HCT116 (cell line): ENCODE data around the gene SPARC. TPM values are rescaled to one million over a fixed set of nuclear protein-coding genes. Genes with fewer than 3 reads are reported as not detected.

Experiments
- ATAC-seq: fragments of 200-7000 bp; cut with Tn5 transposase; 2 replicates; pipeline ENCODE4 v1.9.1; 2020; ENCODE audit warnings: mild to moderate bottlenecking, moderate library complexity
- BruUV-seq: library from RNA; stranded (reverse); fragments of 400-500 nt; replicated peaks from 2 replicates; lab custom pipeline; 2021; lab: Mats Ljungman, UMichigan
- CTCF ChIA-PET: fragments of 300-600 bp; sonication (Branson Sonifier 250); formaldehyde crosslinking; loops from one replicate; lab custom pipeline; 2021; ENCODE audit warnings: antibody characterized with exemption; lab: Charles Lee
- POLR2A ChIA-PET: fragments of 300-600, 350-600 bp; sonication (Branson Sonifier 250); formaldehyde crosslinking; loops from one replicate; lab custom pipeline; 2021; ENCODE audit warnings: antibody characterized with exemption; lab: Charles Lee
- RAD21 ChIA-PET, 2 experiments: fragments of 300-600 bp; sonication (Branson Sonifier 250); formaldehyde crosslinking; loops; one replicate each; lab custom pipeline; 2023; ENCODE audit warnings: low total read pairs in 2 of 2; ENCODE audit not compliant: uncharacterized antibody in 2 of 2, unreplicated experiment in 2 of 2, low non-redundant PET in 1 of 2; lab: Charles Lee
- DNase-seq: peaks from one replicate; pipeline ENCODE4 v3.0.0-alpha.2; 2010; ENCODE audit warnings: low read depth, low spot score
- H2AFZ ChIP-seq: fragments of 200-600 bp; shearing (Covaris generic), sonication (generic); 2 replicates; pipeline ENCODE4 v1.6.1; 2017; ENCODE audit warnings: low read depth, mixed run types, mixed read lengths, antibody characterized with exemption, low read length; ENCODE audit not compliant: poor library complexity, severe bottlenecking
- H3K27ac ChIP-seq: 2 replicates; pipeline ENCODE4 v1.5.1; 2012; ENCODE audit warnings: low read depth, low read length
- H3K27me3 ChIP-seq: fragments of 200-600 bp; sonication (generic); 2 replicates; pipeline ENCODE4 v1.6.1; 2016; ENCODE audit warnings: mixed run types, low read length, mixed read lengths; ENCODE audit not compliant: insufficient read depth
- H3K36me3 ChIP-seq, 2 experiments: fragments of 200-500 bp in 1 of 2; fragments of 200-600 bp in 1 of 2; sonication (Bioruptor generic) in 1 of 2; sonication (generic) in 1 of 2; 2 replicates each; pipeline versions ENCODE4 v1.5.1 to v1.6.1; 2014 to 2016; ENCODE audit warnings: low read length in 2 of 2, inconsistent platforms in 1 of 2, mixed read lengths in 1 of 2, mixed run types in 1 of 2; ENCODE audit not compliant: insufficient read depth in 2 of 2, control insufficient read depth in 1 of 2
- H3K4me1 ChIP-seq, 2 experiments: fragments of 200-600 bp in 1 of 2; sonication (generic) in 1 of 2; 2 replicates each; pipeline versions ENCODE4 v1.5.1 to v1.6.1; 2012 to 2017; ENCODE audit warnings: low read length in 2 of 2, inconsistent platforms in 1 of 2, mild to moderate bottlenecking in 1 of 2, mixed read lengths in 1 of 2, mixed run types in 1 of 2, moderate library complexity in 1 of 2; ENCODE audit not compliant: insufficient read depth in 2 of 2, control insufficient read depth in 1 of 2
- H3K4me2 ChIP-seq: fragments of 200-600 bp; sonication (generic); 2 replicates; pipeline ENCODE4 v1.6.1; 2017; ENCODE audit warnings: mixed run types, low read length, mixed read lengths
- H3K4me3 ChIP-seq, 2 experiments: fragments of 200-600 bp in 1 of 2; sonication (generic) in 1 of 2; replicated peaks in 1 of 2; 2 replicates each; pipeline ENCODE4 v1.5.1; 2011 to 2016; ENCODE audit warnings: low read length in 2 of 2, control low read depth in 1 of 2, low read depth in 1 of 2, mild to moderate bottlenecking in 1 of 2, mixed read lengths in 1 of 2, mixed run types in 1 of 2
- H3K79me2 ChIP-seq: fragments of 200-600 bp; sonication (generic); 2 replicates; pipeline ENCODE4 v1.6.1; 2017; ENCODE audit warnings: mild to moderate bottlenecking, mixed run types, low read length, moderate library complexity, mixed read lengths; ENCODE audit not compliant: insufficient read depth
- H3K9ac ChIP-seq: fragments of 200-600 bp; sonication (generic); 2 replicates; pipeline ENCODE4 v1.6.1; 2016; ENCODE audit warnings: low read length, mixed read lengths
- H3K9me2 ChIP-seq: fragments of 200-600 bp; sonication (generic), shearing (Covaris generic); 2 replicates; pipeline ENCODE4 v1.6.1; 2017; ENCODE audit warnings: mixed run types, mild to moderate bottlenecking, moderate library complexity; ENCODE audit not compliant: insufficient read depth
- H3K9me3 ChIP-seq, 2 experiments: fragments of 200-500 bp in 1 of 2; fragments of 200-600 bp in 1 of 2; sonication (Bioruptor generic) in 1 of 2; sonication (generic) in 1 of 2; 2 replicates each; pipeline ENCODE4 v1.6.1; 2014 to 2017; ENCODE audit warnings: low read length in 2 of 2, mixed read lengths in 2 of 2, inconsistent platforms in 1 of 2, low read depth in 1 of 2, mild to moderate bottlenecking in 1 of 2, mixed run types in 1 of 2, moderate library complexity in 1 of 2; ENCODE audit not compliant: control insufficient read depth in 1 of 2, insufficient read depth in 1 of 2
- H4K20me1 ChIP-seq: fragments of 200-600 bp; sonication (generic), shearing (Covaris generic); 2 replicates; pipeline ENCODE4 v1.6.1; 2017; ENCODE audit warnings: mixed run types, mild to moderate bottlenecking, moderate library complexity; ENCODE audit not compliant: insufficient read depth
- ATF3 ChIP-seq: IDR thresholded peaks from 2 replicates; pipeline ENCODE4 v1.6.1; 2012
- CBX3 ChIP-seq: IDR thresholded peaks from 2 replicates; pipeline ENCODE4 v1.6.1; 2012; ENCODE audit warnings: low read depth
- CTCF ChIP-seq, 3 experiments: fragments of 200-600 bp in 1 of 3; sonication (generic) in 1 of 3; IDR thresholded peaks in 2 of 3; conservative IDR thresholded peaks in 1 of 3; 2 replicates each; pipeline ENCODE4 v1.5.1; 2012 to 2017; ENCODE audit warnings: low read depth in 2 of 3, low read length in 2 of 3, antibody characterized with exemption in 1 of 3, borderline replicate concordance in 1 of 3, control low read depth in 1 of 3, mild to moderate bottlenecking in 1 of 3, mixed read lengths in 1 of 3, mixed run types in 1 of 3, moderate library complexity in 1 of 3; ENCODE audit not compliant: insufficient read depth in 1 of 3
- EGR1 ChIP-seq: IDR thresholded peaks from 2 replicates; pipeline ENCODE4 v1.6.1; 2012; ENCODE audit warnings: low read depth
- EZH2phosphoT487 ChIP-seq: fragments of 200-600 bp; IDR thresholded peaks from 2 replicates; pipeline ENCODE4 v1.6.1; 2018; ENCODE audit warnings: antibody characterized with exemption, borderline replicate concordance
- FOSL1 ChIP-seq: IDR thresholded peaks from 2 replicates; pipeline ENCODE4 v1.6.1; 2012; ENCODE audit warnings: low read depth
- MAX ChIP-seq: IDR thresholded peaks from 2 replicates; pipeline ENCODE4 v1.6.1; 2012
- POLR2A ChIP-seq: IDR thresholded peaks from 2 replicates; pipeline ENCODE4 v1.7.0; 2011; ENCODE audit warnings: borderline replicate concordance; ENCODE audit not compliant: insufficient read depth, insufficient read length; ENCODE audit errors: extremely low read depth
- POLR2AphosphoS5 ChIP-seq: IDR thresholded peaks from 2 replicates; pipeline ENCODE4 v1.6.1; 2011; ENCODE audit warnings: mild to moderate bottlenecking, low read depth, low read length, moderate library complexity
- SIN3A ChIP-seq: IDR thresholded peaks from 2 replicates; pipeline ENCODE4 v1.6.1; 2012; ENCODE audit warnings: low read depth
- SRF ChIP-seq: IDR thresholded peaks from 2 replicates; pipeline ENCODE4 v1.6.1; 2012; ENCODE audit warnings: low read depth
- TCF7L2 ChIP-seq: IDR thresholded peaks from 2 replicates; pipeline ENCODE4 v1.7.0; 2011; ENCODE audit warnings: borderline replicate concordance, inconsistent platforms; ENCODE audit not compliant: insufficient read depth, insufficient read length; ENCODE audit errors: extremely low read depth
- YY1 ChIP-seq: IDR thresholded peaks from 2 replicates; pipeline ENCODE4 v1.6.1; 2011; ENCODE audit warnings: low read length, low read depth, moderate library complexity, mild to moderate bottlenecking; ENCODE audit not compliant: insufficient replicate concordance; ENCODE audit errors: extremely low read depth
- ZBTB33 ChIP-seq: IDR thresholded peaks from 2 replicates; pipeline ENCODE4 v1.6.1; 2011; ENCODE audit warnings: mild to moderate bottlenecking, low read length, moderate library complexity; ENCODE audit not compliant: insufficient replicate concordance; ENCODE audit errors: extremely low read depth
- intact Hi-C: fragments of 100-400 bp; cut with micrococcal nuclease; formaldehyde crosslinking; loops from 2 replicates; pipeline ENCODE4 v1.10.0; 2022
- total RNA-seq: library from RNA; stranded (reverse); gene quantifications from one replicate; pipeline ENCODE4 v1.2.1, GENCODE V29; 2021; ENCODE audit not compliant: unreplicated experiment

SPARC gene
- total RNA-seq, 1 experiment from 2014 or later = 3.0 TPM

- TF ChIP-seq CTCF (IDR thresholded peaks at IDR 0.05 in 2 of 3, conservative IDR thresholded peaks at IDR 0.05 in 1 of 3; ENCODE audit: borderline replicate concordance in 1 of 3, insufficient read depth in 1 of 3, low read depth in 2 of 3, low read length in 2 of 3) (no peak), POLR2AphosphoS5 (no peak), SIN3A (no peak), FOSL1 (no peak), CBX3 (no peak), TCF7L2 (no peak), SRF (no peak)
Observed at GRCh38 chr5:151633892-151634291, 52.8 kb downstream of the SPARC start (continued).

- no TSS peak for BruUV-seq
- ChIA-PET POLR2A (no interaction called here), CTCF (no interaction called here), RAD21 (no interaction called here)
- H3K4me1 ChIP-seq = peaks cover 2 to 6% of the 10 kb centered on the region in 2 experiments; a peak in 2 of 4 replicates
- no peak overlapping the region for H3K27ac ChIP-seq
- no peak overlapping the region for H3K4me2 ChIP-seq
- no peak overlapping the region for H3K4me3 ChIP-seq
- no peak overlapping the region for H3K9ac ChIP-seq
- no peak overlapping the region for H2AFZ ChIP-seq
- H4K20me1 ChIP-seq = no peaks in the 10 kb centered on the region
- no peaks in the 10 kb centered on the region for H3K36me3 ChIP-seq
- ATAC-seq (no peak), DNase-seq (no peak)
- H3K79me2 ChIP-seq = no peaks in the 10 kb centered on the region
- H3K9me3 ChIP-seq = no peaks in the 10 kb centered on the region
- H3K27me3 ChIP-seq = 0 out of 2 replicates have a peak, but pooled peaks cover 6% of the 10 kb centered on the region
- no peaks in the 10 kb centered on the region for H3K9me2 ChIP-seq
- intact Hi-C loops = no loop called here
- TF ChIP-seq SRF (no peak), EZH2phosphoT487 (no peak), ATF3 (no peak), ZBTB33 (no peak), POLR2AphosphoS5 (no peak), FOSL1 (no peak), SIN3A (no peak), MAX (no peak), POLR2A (no peak), CTCF (IDR thresholded peaks at IDR 0.05 in 2 of 3, conservative IDR thresholded peaks at IDR 0.05 in 1 of 3; ENCODE audit: borderline replicate concordance in 1 of 3, insufficient read depth in 1 of 3, low read depth in 2 of 3, low read length in 2 of 3) (no peak), EGR1 (no peak), TCF7L2 (no peak), YY1 (no peak)
Observed at GRCh38 chr5:151632941-151633340, 53.8 kb downstream of the SPARC start.
